GM12878 (cell line): ENCODE measurements around the gene SPATS1. TPM values are rescaled to one million over a fixed set of nuclear protein-coding genes. Genes with fewer than 3 reads are reported as not detected.

Experiments
- ATAC-seq: fragments of 200-7000 bp; cut with Tn5 transposase; 3 replicates; pipeline ENCODE4 v1.9.1; 2020; ENCODE audit warnings: mild to moderate bottlenecking, moderate library complexity
- BruUV-seq: library from RNA; stranded (reverse); fragments of 400-500 nt; replicated peaks from 2 replicates; lab custom pipeline; 2021; lab: Mats Ljungman, UMichigan
- CTCF ChIA-PET: fragments of 300-600 bp; sonication (Branson Sonifier 250); formaldehyde crosslinking; extraction: SDS; loops from one replicate; lab custom pipeline; 2021; ENCODE audit warnings: inconsistent platforms; lab: Yijun Ruan, JAX
- POLR2A ChIA-PET: fragments of 350-600 bp; formaldehyde crosslinking; extraction: SDS; loops from one replicate; lab custom pipeline; 2021; ENCODE audit warnings: inconsistent platforms; lab: Charles Lee
- RAD21 ChIA-PET: fragments of 300-600 bp; sonication (Branson Sonifier 250); formaldehyde crosslinking; loops from one replicate; lab custom pipeline; 2023; ENCODE audit warnings: antibody characterized with exemption; ENCODE audit not compliant: unreplicated experiment; lab: Charles Lee
- SMC1A ChIA-PET: fragments of 300-600 bp; sonication (Branson Sonifier 250); formaldehyde crosslinking; loops from one replicate; lab custom pipeline; 2023; ENCODE audit not compliant: unreplicated experiment, uncharacterized antibody; lab: Charles Lee
- DNase-seq: peaks from one replicate; pipeline ENCODE4 v3.0.0-alpha.2; 2011; ENCODE audit warnings: low read depth, low spot score
- FAIRE-seq: peaks from 3 replicates; lab custom pipeline; 2011; peaks lifted over from hg19 to GRCh38; lab: Jason Lieb, UNC
- H2AFZ ChIP-seq: 2 replicates; pipeline ENCODE4 v1.6.0; 2011; ENCODE audit warnings: low read depth, low read length, control low read depth; ENCODE audit not compliant: control insufficient read depth
- H3K27ac ChIP-seq: 2 replicates; pipeline ENCODE4 v1.5.1; 2011; ENCODE audit warnings: control low read depth; ENCODE audit not compliant: control insufficient read depth, insufficient read depth
- H3K27me3 ChIP-seq, 2 experiments: replicated peaks in 1 of 2; 2 replicates each; pipeline versions ENCODE4 v1.6.0 to v1.6.1; 2011; ENCODE audit warnings: low read length in 1 of 2; ENCODE audit not compliant: control insufficient read depth in 2 of 2, insufficient read depth in 2 of 2
- H3K36me3 ChIP-seq, 2 experiments: 2 replicates each; pipeline ENCODE4 v1.5.1; 2011; ENCODE audit warnings: low read length in 1 of 2; ENCODE audit not compliant: control insufficient read depth in 2 of 2, insufficient read depth in 2 of 2
- H3K4me1 ChIP-seq: 2 replicates; pipeline ENCODE4 v1.6.1; 2011; ENCODE audit warnings: mild to moderate bottlenecking, low read length, moderate library complexity, mixed read lengths; ENCODE audit not compliant: control insufficient read depth, insufficient read depth
- H3K4me2 ChIP-seq: 2 replicates; pipeline ENCODE4 v1.6.0; 2011; ENCODE audit warnings: control low read depth; ENCODE audit not compliant: control insufficient read depth, insufficient read depth
- H3K4me3 ChIP-seq: fragments of 200-600 bp; sonication (generic); 2 replicates; pipeline ENCODE4 v1.5.1; 2016
- H3K79me2 ChIP-seq: 2 replicates; pipeline ENCODE4 v1.6.0; 2011; ENCODE audit warnings: low read length; ENCODE audit not compliant: control insufficient read depth, insufficient read depth
- H3K9ac ChIP-seq: 2 replicates; pipeline ENCODE4 v1.8.0; 2011; ENCODE audit warnings: low read length, control low read depth, mixed read lengths; ENCODE audit not compliant: control insufficient read depth, insufficient read depth
- H3K9me3 ChIP-seq: replicated peaks from 3 replicates; pipeline ENCODE4 v1.5.1; 2011; ENCODE audit warnings: mild to moderate bottlenecking, low read length; ENCODE audit not compliant: control insufficient read depth, insufficient read depth
- H4K20me1 ChIP-seq: 2 replicates; pipeline ENCODE4 v1.6.0; 2011; ENCODE audit not compliant: control insufficient read depth, insufficient read depth
- BCL3 ChIP-seq: IDR thresholded peaks from 2 replicates; pipeline ENCODE4 v1.6.1; 2011; ENCODE audit warnings: borderline replicate concordance, low read depth, mild to moderate bottlenecking, moderate library complexity, low read length; ENCODE audit not compliant: insufficient read depth, poor library complexity, severe bottlenecking
- CUX1 ChIP-seq: IDR thresholded peaks from 2 replicates; pipeline ENCODE4 v1.6.1; 2012; ENCODE audit warnings: improper control_type of control experiment, low read depth, low read length; ENCODE audit not compliant: insufficient replicate concordance
- FOS ChIP-seq: IDR thresholded peaks from 3 replicates; pipeline ENCODE4 v1.6.1; 2011; ENCODE audit warnings: borderline replicate concordance; ENCODE audit not compliant: insufficient read length; ENCODE audit errors: extremely low read depth
- JUNB ChIP-seq: IDR thresholded peaks from 2 replicates; pipeline ENCODE4 v1.6.1; 2016; ENCODE audit warnings: antibody characterized with exemption, mild to moderate bottlenecking
- NFYB ChIP-seq: IDR thresholded peaks from 2 replicates; pipeline ENCODE4 v1.6.1; 2011; ENCODE audit warnings: low read depth, mild to moderate bottlenecking, low read length, improper control_type of control experiment, moderate library complexity; ENCODE audit not compliant: insufficient read depth
- POLR2AphosphoS5 ChIP-seq: IDR thresholded peaks from 2 replicates; pipeline ENCODE4 v1.6.1; 2011; ENCODE audit warnings: mild to moderate bottlenecking, low read length, inconsistent platforms
- SKIL ChIP-seq: fragments of 450-650 bp; IDR thresholded peaks from 2 replicates; pipeline ENCODE4 v1.6.1; 2017; ENCODE audit warnings: mild to moderate bottlenecking, low read depth, inconsistent platforms; ENCODE audit not compliant: poor library complexity, severe bottlenecking
- SUZ12 ChIP-seq: fragments of 200-600 bp; sonication (generic); IDR thresholded peaks from one replicate; pipeline ENCODE4 v1.6.1; 2018; ENCODE audit warnings: antibody characterized with exemption, mild to moderate bottlenecking; ENCODE audit not compliant: unreplicated experiment
- TAF1 ChIP-seq: IDR thresholded peaks from 2 replicates; pipeline ENCODE4 v1.6.1; 2011; ENCODE audit warnings: mild to moderate bottlenecking, low read depth, low read length, borderline replicate concordance
- ZBTB11 ChIP-seq: fragments of 450-650 bp; formaldehyde crosslinking; IDR thresholded peaks from 2 replicates; pipeline ENCODE4 v1.5.0; 2022; ENCODE audit warnings: mild to moderate bottlenecking, missing genetic modification characterization
- ZNF622 ChIP-seq: fragments of 450-650 bp; IDR thresholded peaks from 2 replicates; pipeline ENCODE4 v1.6.1; 2017; ENCODE audit warnings: mild to moderate bottlenecking, inconsistent platforms
- WGBS: methylation state at CpG from one replicate; pipeline ENCODE4 v1.1.6; 2016; ENCODE audit warnings: low lambda C conversion rate; ENCODE audit not compliant: insufficient replicate concordance, insufficient coverage; ENCODE audit errors: missing lambda C conversion rate; 5-methylcytosine and 5-hydroxymethylcytosine counted together
- in situ Hi-C: fragments of 300-500 bp; cut with MboI; formaldehyde crosslinking; loops from 9 replicates; pipeline ENCODE4 v1.14.3; 2018; ENCODE audit warnings: mixed read lengths
- intact Hi-C: fragments of 100-400 bp; cut with micrococcal nuclease; formaldehyde crosslinking; loops from one replicate; pipeline ENCODE4 v1.14.2; 2022; ENCODE audit not compliant: unreplicated experiment
- polyA plus RNA-seq, 11 experiments: library from polyadenylated mRNA; depleted of rRNA in 4 of 11; unstranded in 6 of 11; stranded (reverse) in 5 of 11; fragments of >200 nt; fragmentation: Nextera tagmentation in 4 of 11; fragmentation: Illumina TruSeq in 1 of 11; extraction: Ambion mirVana in 4 of 11; extraction: Trizol in 1 of 11; gene quantifications; 1 replicate in 1 of 11; 2 replicates in 10 of 11; pipeline versions ENCODE4 v1.2.1 to v1.2.3, GENCODE V29; 2011 to 2016; ENCODE audit warnings: inconsistent platforms in 2 of 11, missing spikeins in 2 of 11, low read depth in 1 of 11
- total RNA-seq, 4 experiments: library from RNA; depleted of rRNA in 3 of 4; stranded (reverse); fragments of >200 nt in 3 of 4; fragmentation: Illumina TruSeq in 1 of 4; extraction: Trizol in 1 of 4; gene quantifications; 2 replicates each; pipeline versions ENCODE4 v1.2.1 to v1.2.3, GENCODE V29; 2013 to 2021

The SPATS1 gene
- total and polyA plus RNA-seq, 10 of the 15 experiments (the other 5 are each of a cell fraction or from before 2014, with no cell fraction given), result 0.12 TPM; not detected in 9

GRCh38 chr6:44321210-44321609 is 21.2 kb upstream of the SPATS1 start:
- no peak overlapping the region for H3K27ac ChIP-seq
- WGBS, result 54% methylated on average over 3 of the region's 3 CpGs
- FAIRE-seq, result no peak
- H3K4me3 ChIP-seq, result no peak overlapping the region
- in situ Hi-C loops (no loop called here), intact Hi-C loops (no loop called here)
- H3K9me3 ChIP-seq, result no peaks in the 10 kb centered on the region
- no peaks in the 10 kb centered on the region; a peak in 2 of 4 replicates for H3K27me3 ChIP-seq
- no peak for DNase-seq
- H3K79me2 ChIP-seq, result no peaks in the 10 kb centered on the region
- H2AFZ ChIP-seq, result no peak overlapping the region
- H4K20me1 ChIP-seq, result no peaks in the 10 kb centered on the region
- H3K4me1 ChIP-seq, result no peaks in the 10 kb centered on the region
- no peak overlapping the region for H3K9ac ChIP-seq
- ChIA-PET RAD21 (no interaction called here), CTCF (interaction anchor here (1.4 to 1.6 kb wide), 2 partner anchors 16 to 17 kb away, joined by 5 to 7 read pairs; no protein-coding TSS in a partner anchor), SMC1A (interaction anchor here (1.1 kb wide), 1 partner anchor 18 kb away, joined by 3 read pairs; no protein-coding TSS in a partner anchor), POLR2A (no interaction called here)
- no peaks in the 10 kb centered on the region for H3K36me3 ChIP-seq
- BruUV-seq, result no TSS peak
- no peak overlapping the region for H3K4me2 ChIP-seq
- no peak for ATAC-seq
- TF ChIP-seq FOS (no peak), SUZ12 (no peak), ZBTB11 (CRISPR knock-in tag) (no peak), SKIL (no peak), BCL3 (no peak), CUX1 (no peak), NFYB (no peak), JUNB (no peak), ZNF622 (no peak), TAF1 (no peak), POLR2AphosphoS5 (no peak)
